GM21529 (cell line): Measurements from ENCODE around the gene RAP1B.
"Not testable (repeated sequence)": the region's sequence is repeated elsewhere in the genome, so short reads cannot be mapped to it uniquely, and the experiment has no call there.

Experiments used
- ATAC-seq: cut with Tn5 transposase; IDR thresholded peaks from one replicate; pipeline ENCODE4 v1.9.1; 2021; ENCODE audit not compliant: unreplicated experiment

RAP1B gene

DNA sequence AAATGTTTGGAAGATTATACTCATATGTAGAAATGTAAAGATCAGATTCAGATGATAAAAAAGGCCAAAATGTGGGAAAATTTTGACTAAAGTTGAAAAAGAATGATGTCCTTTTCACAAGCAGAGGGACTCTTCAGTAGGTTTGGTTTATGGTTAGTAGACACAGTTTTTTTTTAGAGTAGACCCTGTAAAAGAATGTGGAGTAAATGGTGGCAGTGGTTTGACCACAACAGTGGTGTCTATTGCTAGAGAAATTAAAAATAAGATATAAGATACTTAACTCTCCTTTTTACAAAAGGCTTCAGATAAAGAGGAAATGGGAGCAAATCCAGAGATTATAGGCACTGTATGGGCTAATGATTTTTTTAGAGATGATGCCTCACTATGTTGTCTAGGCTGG is 21.8 kb downstream of the RAP1B start:
- ATAC-seq: no peak

DNA sequence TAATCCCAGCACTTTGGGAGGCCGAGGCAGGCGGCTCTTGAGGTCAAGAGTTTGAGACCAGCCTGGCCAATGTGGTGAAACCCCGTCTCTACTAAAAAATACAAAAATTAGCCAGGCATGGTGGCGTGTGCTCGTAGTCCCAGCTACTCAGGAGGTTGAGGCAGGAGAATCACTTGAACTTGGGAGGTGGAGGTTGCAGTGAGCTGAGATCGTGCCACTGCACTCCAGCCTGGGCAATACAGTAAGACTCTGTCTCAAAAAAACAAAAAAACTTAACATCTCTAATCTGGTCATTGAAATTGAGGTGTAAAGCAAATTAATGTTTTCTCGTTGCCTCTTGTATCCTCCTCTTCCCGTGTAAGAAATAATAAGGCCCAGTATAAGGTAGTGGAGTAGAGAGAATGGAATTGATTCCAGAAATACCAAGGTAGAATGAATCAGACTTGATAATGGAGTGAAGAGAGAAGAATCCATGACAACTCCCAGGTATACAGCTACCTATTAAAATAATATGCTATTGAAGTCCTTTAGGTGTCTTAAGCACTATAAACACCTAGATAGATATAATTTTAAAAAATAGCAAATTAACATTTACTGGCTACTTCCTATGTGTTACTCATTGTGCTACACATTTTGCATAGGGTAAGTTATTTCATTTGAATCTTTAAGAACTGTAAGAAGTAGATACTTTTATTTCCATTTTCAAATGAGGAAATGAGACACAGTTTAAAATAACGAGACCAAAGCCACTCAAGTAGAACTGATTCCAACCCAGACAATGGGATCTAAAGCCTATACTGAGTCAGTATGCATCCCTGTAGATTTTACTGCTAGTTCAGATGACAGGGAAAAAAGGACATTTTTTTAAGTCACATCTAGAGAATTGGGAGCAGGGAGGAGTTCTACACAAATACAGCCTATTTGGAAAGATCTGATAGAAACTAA is 23.2 kb downstream of the RAP1B start:
- peak; percentile 37 for ATAC-seq

DNA sequence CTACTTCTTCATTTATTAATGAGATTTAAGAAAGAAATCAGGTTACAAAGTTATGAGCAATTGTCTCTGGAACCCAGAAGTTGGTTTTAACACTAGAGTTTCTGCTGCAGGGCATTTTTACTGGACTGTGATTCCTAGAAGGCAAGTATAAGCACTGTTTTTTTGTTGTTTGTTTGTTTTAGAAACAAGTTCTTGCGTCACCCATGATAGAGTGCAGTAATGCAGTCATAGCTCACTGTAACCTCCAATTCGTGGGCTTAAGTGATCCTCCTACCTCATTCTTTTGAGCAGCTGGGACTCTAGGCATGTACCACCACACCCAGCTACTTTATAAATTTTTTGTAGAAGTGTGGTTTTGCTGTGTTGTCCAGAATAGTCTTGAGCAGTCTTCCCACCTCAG is 25.6 kb downstream of the RAP1B start:
- ATAC-seq: no peak

DNA sequence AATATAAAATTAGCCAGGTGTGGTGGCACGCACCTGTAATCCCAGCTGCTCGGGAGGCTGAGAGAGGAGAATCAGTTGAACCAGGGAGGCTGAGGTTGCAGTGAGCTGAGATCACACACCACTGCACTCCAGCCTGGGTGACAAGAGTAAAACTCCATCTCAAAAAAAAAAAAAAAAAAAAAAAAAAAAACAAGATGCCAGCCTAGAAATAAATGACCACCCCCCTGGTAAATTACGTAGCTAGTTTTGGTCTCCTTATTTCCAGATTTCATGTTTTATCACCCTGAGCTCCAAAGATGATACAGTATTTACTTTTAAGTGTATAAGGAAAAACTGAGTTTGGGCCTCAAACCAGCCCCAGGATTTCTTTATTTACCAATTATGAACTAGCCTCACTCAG is 26.7 kb downstream of the RAP1B start:
- not testable (repeated sequence) for ATAC-seq

DNA sequence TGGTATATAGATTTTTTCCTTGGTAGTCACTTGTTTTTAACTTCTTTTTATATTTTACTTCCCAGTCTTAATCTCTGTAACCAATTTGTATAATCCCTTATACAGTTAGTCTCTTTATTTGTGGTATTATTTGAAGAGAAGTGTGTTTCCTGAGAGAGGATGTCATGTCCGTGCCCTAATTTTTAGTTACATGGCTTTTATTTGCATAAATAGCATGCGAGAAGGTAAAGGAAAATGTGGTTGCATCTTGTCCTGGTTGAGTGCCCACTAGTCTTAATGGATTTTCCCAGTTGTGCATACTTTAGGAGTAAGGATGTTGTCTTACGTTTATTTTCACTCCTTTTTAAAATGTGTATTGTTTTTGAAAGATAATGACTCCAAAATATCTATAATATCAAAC is 27.5 kb downstream of the RAP1B start:
- no peak for ATAC-seq

DNA sequence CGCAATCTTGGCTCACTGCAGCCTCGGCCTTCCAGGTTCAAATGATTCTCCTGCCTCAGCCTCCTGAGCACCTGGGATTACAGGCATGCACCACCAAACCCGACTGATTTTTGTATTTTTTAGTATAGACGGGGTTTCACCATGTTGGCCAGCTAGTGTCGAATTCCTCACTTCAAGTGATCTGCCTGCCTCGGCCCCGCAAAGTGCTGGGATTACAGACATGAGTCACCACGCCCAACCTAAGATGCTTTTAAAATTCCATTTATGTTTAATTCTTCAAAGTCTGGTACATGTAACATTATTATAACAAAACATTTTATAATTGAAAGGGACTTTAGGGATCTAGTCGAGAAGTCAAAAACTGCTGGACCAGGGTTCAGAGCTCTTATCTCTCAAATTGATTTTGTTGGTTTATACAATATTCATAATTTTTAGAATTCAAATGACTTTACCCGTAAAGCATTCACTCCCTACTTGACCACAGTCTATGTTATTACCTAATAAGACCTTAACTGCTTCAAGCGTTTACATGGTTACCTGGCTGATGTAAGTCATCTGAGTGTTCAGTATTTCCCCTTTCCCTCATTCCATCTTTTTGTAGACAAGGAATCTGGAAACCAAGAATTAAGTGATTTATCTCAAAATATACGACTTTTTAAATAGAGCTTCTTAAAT is 28.2 kb downstream of the RAP1B start:
- ATAC-seq: no peak

DNA sequence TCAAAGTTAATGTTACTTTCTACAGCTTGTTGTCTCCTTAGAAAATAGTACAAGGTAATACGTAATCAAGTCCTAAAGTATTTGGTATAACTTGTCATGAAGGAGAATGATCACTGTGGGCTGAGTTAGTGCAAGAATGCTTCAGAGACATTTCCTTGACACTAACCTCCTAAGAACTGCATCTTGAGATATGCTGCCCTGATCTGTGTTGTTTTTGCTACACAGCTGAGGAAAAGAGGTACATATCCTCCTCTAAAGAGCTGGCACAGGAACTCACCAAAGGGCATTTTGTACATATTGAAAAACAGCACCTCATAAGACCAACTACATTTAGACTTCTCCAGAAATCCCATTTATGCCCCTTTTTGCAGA is 28.7 kb downstream of the RAP1B start:
- ATAC-seq: no peak

DNA sequence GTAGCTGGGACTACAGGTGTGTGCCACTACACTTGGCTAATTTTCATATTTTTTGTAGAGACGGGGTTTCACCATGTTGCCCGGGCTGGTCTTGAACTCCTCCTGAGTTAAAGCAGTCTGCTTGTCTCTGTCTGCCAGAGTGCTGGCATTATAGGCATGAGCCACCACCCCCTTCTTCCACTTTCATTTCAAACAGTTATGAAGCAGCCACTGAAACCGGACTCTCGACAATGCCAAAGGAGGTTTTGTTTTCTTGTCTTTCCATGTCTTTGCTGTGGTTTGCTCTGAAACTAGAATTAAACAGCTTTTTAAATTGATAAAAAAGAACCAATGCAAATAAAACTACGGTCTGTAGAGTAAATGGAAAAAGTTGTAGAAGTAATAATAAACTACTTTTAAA is 30.4 kb downstream of the RAP1B start:
- ATAC-seq: peak; percentile 83

DNA sequence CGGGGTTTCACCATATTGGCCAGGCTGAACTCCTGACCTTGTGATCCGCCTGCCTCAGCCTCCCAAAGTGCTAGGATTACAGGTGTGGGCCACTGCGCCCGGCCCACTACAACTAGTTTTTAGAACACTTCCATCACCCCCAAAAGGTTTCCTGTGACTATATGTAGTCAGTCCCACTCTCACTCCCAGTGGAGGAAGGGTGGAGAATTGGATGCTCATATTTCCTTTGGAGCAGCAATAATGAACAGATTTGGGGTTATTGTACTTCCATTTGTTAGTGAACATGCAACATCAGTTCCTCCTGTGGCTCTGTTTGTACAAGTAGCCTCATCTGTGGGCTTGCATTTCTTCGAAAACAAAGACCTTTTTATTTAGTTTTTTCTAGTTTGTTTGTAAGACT is 35.8 kb downstream of the RAP1B start:
- ATAC-seq: no peak

DNA sequence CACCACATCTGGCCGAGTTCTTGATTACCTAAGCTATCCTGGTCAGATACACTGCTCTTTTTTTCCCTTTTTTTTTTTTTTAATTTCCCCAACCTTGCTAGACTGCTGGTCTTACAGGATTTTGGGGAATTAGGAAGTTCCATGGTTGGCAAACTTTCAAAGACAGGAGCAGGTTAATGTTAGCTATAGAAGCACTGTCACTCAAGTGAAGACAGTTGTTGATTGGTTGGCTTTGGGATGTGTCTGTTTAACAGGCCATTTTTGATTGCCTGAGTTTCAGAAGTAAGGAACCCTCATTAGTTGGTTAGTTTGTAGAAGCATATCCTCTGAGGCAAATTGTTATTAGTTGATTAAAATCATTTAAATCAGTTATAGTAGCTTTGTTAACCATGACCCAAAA is 36.8 kb downstream of the RAP1B start:
- ATAC-seq: no peak

DNA sequence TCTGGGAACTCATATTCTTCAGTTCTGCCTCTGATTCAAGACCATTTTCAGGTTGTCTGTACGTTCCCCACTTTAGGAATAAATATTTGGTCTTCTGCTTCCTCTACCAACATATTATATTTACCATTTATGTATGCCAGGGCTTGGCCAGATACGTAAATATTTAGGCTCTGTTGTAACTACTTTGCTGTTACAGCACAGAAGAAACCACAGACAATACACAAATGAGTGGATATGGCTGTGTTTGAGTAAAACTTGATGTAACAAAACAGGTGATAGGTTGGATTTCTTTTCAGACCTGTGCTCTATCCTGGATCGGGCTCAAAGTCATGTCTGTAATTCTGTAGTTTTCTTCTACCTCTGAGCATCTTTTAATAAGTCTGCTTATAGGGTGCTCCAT is 37.5 kb downstream of the RAP1B start:
- ATAC-seq: peak; percentile 48

DNA sequence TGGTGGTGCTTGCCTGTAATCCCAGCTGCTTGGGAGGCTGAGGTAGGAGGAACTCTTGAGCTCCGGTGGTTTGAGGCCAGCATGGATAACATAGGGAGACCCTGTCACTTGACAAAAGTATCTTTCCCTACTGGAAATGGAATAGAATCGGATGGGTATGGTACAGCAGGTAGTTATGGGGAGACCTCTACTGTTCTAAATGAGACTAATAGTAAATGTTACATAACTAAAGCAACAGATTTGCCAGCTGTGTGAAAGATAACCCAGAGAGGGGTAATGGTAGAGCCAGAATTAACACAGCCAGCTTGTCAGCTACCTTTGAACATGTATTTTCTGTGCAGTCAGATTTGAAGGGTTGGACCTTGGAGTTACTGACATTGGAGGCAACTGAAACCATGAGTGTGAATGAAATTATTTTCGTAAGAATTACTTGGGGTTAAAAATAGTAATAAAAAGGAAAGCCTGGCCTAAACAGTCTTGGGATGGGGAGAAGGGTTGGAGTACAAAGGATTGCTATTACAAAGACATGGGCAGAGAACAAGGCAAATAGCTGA is 54.4 kb downstream of the RAP1B start:
- ATAC-seq: no peak

DNA sequence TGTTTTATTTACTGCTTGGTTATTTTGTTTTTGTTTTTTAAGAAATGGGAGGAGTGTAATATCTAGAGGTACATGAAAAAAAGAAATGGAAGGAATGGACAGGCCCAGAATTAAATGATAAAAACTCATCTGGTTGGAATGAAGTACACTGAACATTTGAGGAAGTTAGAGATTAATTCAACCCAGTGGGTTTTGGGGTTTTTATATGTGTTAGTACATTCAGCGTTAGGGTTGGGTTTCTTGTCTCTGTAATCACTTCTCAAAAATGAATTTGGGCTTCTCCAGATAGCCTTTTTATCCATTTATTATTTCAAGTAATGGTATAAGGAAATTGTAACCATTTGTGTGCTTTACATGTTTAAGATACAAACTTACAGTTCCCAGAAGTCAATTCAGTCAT is 56.6 kb downstream of the RAP1B start:
- ATAC-seq: no peak

DNA sequence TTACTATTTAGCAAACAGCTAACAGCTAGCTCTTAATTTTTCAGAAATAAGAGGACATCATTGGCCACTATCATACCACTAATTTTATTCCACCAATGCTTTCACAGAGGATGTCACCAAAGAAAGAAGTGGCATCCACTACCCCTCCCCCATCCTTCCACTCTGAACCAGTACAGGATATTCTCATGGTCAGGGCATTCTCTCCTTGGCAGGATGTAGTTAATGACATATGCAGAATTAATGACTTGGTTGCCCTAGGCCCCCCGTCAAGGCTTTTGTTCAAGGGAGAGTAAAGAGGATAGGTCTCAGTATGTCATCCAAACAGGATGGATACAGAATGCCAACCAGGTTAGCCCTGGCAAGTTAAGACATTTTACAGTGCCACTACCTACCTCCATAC is 57.2 kb downstream of the RAP1B start:
- no peak for ATAC-seq

DNA sequence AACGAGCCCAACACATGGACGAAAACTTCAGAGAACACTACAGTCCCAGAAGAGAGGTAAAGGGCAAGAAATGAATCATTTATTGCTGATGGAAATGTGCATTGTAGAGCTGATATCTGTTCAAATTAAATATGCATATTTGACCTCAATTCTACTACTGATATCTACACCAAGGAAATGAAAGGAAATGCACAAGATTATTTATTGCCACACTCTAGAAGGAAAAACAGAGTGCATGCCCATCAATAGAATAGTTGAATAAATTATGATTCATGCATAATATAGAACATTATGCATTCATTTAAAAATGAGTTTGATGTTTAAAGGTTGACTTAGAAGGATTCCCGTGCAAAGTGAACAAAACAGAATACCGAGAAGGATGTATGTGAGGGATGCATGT is 60.5 kb downstream of the RAP1B start:
- ATAC-seq: no peak

DNA sequence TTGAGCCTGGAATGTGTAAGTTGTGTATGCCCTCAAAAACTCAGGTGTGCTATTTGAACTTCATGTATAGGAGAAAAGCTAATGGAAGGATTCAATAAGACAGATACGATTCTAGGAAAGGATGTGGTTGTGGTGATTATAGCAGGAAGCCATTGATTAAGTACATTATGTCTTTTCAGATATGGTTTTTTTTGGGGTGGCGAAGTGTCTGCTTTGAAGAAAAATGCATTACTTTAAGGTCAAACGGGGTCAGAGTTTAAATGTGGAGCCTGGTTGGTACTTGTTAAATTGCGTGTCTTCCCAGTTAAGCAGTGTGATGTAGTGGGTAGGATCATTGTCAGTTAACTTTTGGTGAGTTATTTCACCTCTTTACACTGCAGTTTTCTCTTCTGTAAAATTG is 63.1 kb downstream of the RAP1B start:
- ATAC-seq: no peak

DNA sequence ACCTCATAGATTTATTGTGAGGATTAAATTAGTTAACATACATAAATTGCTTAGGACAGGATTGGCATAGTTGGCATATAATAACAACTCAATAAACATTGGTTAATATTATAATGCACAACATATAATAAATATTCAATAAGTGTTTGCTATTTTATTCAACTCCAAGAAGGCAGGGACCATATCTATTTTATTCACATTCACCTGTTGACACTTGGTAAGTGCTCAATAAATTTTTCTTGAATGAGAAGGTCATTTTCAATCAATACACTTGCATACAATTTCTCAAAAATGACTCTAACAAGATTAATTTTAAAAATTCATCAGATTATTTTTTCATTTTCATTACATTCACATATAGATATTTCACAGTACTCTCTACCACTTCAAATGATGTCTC is 63.7 kb downstream of the RAP1B start:
- ATAC-seq: no peak

DNA sequence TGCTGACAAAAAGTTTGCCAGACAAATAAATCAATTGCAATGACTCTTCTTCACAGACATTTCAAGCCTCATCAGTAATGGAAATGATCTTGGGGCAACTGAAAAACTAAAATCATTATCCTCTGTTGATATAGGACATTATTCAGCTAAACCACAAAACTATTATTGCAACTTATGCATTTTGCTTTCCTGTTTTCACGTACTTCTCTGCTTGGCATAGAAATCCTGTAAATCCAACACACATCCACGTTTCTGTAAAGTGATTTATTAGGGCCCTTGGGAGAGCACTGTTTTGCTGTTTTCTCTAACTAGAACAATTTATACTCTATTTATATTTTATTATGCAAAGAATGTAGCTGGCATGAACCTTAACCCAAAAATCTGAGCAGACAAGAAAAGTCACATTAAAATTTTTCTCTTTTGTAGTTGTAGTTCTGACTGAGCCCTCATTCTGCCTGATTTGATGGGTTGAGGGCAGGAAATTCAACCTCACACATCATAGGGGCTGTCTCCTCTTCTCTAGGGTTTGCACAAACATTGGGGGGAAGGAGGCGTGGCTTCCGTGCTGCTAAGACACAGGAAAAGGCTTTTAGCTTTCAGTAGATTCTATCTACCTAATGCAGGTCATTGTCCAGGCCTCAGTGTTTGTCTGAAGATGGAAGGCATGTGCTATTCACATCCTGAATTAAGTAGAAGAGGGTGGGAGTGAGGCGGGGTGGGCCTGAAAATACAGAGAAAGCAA is 64.6 kb downstream of the RAP1B start:
- ATAC-seq: no peak

DNA sequence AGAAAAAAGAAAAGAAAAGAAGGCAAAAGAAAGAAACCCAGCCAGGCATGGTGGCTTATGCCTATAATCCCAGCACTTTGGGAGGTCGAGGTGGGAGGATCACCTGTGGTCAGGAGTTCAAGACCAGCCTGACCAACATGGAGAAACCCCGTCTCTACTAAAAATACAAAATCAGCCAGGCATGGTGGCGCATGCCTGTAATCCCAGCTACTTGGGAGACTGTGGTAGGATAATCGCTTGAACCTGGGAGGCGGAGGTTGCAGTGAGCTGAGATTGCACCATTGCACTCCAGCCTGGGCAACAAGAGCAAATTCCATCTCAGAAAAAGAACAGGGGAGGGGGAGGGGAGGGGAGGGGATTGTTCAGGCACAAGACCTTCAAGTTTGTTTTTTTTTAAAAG is 66.2 kb downstream of the RAP1B start:
- ATAC-seq: not testable (repeated sequence)

DNA sequence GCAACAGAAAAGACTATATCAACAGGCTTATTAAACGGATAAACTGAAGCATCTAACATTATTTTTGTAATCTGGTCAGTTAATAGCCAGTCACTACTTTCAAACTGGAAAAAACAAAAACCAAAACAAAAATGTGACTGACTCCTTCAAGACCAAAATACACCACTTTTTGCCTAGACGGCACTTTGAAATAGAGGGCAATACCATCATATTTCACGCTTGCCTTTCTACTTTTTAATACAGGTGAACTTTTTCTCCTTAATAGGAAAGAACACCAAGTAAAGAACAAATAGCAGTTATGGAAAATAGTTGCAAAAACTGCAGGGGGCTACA is 75.5 kb downstream of the RAP1B start:
- no peak for ATAC-seq
